GM21619 (cell line): ENCODE measurements around the gene VTI1B.
"Not testable (repeated sequence)": the region's sequence is repeated elsewhere in the genome, so short reads cannot be mapped to it uniquely, and the experiment has no call there.

ENCODE experiments used
- ATAC-seq: cut with Tn5 transposase; IDR thresholded peaks from one replicate; pipeline ENCODE4 v1.9.1; 2021; ENCODE audit not compliant: unreplicated experiment

VTI1B gene, protein sequence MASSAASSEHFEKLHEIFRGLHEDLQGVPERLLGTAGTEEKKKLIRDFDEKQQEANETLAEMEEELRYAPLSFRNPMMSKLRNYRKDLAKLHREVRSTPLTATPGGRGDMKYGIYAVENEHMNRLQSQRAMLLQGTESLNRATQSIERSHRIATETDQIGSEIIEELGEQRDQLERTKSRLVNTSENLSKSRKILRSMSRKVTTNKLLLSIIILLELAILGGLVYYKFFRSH

DNA sequence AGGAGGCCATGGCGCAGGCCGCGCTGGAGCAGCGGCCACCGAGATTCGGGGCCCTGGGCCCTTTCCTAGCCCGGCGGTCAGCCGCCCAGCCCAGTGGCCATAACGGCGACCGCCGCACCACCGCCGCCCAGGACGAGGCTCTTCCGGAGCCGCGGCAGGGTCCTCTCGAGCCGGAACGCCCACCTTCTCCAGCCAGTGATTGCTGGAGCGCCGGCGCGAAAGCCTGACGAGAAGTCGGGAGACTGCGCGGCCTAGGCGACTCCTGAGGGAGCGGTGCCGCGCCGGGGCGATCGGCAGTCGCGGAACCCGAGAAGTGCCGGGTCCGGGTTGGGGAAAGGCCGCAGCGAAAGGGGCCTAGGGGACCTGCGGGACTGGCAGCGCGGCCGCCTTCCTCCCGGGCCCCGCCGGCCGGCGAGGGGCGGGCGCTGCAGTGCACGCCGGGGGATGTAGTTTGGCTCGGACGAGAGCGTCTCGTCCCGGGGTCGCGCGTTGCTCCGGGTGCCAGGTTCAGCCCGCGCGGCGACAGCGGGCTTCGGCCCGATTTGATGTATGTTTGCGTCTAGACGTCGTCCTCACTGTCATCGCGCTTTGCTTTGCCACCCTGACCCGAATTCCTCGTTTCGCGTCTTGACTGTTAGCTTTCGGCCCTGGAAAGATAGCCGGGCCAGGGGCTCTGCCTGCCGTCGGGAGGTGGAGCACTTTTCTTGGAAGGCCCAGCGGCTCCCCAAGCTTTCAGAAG, at the start of gene VTI1B:
Gene VTI1B, minus strand, starts transcription at position 153 of the 739 bp plus-strand sequence. Its CDS starts 143 bp downstream, at position 10.
- ATAC-seq: peak; percentile 83

DNA sequence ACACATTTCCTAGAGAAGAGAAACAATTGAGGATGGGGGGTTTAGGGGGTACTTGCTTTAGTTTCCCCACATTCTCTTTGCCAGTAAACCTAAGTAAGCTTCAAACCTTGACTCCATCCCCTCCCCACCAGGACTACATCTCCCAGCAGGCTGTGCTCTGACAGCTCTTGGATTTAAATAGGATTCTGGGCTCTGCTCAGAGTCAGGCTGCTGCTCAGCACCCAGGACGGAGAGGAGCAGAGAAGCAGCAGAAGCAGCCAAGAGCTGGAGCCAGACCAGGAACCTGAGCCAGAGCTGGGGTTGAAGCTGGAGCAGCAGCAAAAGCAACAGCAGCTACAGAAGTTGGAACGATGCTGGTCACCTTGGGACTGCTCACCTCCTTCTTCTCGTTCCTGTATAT, 47.9 kb upstream of the VTI1B start:
- no peak for ATAC-seq

DNA sequence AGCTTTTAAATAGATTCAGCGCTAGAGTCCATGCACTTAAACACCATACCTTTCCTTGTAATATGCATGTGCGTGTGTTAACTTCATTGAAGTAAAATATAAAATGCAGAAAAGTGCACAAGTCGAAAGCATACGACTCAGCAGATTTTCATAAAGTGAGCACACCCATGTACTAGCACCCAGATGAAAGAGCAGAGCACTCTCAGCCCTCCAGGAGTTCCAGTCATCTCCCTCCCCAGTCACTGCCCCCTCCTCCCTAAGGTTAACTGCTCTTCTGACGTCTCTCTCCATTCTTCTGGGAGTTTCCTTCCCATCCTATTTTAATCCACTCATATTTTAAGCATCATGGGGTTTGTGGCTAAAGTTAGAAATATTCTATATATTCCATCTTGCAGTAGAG, 47.4 kb upstream of the VTI1B start:
- ATAC-seq: no peak

DNA sequence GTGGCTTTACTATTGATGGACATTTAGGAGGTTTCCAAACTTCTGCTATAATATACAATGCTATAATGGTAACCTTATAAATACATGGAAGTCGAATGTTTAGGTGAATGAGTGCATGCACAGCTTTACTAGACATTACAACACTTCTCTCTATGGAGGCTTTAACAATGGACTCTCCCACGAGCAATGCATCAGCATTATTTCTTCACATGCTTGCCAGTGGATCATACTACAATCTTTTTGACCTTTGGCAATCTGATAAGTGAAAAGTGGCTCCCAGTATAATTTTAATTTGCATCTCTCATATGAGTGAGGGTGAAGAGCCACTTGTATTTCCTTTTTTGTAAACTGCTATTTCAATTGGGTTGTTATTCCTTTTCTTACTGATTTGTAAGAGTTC, 45.4 kb upstream of the VTI1B start:
- ATAC-seq: no peak

DNA sequence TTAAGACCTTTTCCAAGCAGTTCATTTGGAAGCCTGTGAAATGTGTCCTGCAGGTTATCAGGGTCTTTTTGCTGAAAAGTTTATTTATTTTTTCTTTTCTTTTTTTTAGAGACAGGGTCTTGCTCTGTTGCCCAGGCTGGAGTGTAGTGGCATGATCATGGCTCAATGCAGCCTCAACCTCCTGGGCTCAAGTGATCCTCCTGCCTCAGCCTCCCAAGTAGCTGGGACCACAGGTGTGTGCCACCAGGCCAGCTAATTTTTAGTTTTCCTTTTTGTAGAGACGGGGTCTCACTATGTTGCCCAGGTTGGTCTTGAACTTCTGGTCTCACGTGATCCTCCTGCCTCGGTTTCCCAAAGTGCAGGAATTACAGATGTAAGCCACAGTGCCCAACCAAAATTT, 45.0 kb upstream of the VTI1B start:
- not testable (repeated sequence) for ATAC-seq

DNA sequence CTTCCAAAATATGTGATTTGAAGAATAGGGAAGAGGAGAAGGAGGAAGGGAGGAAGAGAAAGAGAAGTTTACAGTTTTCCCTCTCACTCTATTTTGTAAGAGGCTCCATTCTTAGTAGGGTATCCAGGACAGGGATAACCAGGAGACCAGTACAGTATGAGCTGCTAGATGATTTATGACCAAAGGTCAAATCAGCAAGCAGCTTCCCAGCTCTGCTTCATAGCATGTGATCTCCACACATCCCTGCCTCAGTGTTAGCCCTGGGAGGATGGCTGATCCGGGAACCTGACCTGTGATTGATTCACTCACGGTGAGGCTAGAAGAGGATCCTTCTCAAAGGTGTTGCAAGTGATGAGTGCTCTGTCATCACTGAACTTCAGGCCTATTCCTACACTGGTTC, 43.8 kb upstream of the VTI1B start:
- no peak for ATAC-seq

DNA sequence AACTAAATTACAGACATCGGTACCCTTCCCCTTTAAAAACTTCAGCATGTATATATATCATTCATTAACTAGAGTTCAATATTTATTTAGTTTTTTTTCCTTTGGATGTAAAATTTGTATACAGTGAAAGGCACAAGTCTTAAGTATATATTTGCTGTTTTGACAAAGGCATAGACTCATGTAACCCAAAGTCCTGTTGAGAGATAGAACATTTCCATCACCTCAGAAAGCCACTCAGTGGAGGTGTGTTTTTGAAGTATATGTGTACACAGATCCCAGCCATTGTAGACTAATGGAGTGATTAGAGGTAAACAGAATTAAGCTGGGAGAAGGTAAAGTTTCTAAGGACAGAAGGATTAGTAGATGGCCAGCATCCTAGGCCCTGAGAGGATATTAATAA, 42.6 kb upstream of the VTI1B start:
- no peak for ATAC-seq

DNA sequence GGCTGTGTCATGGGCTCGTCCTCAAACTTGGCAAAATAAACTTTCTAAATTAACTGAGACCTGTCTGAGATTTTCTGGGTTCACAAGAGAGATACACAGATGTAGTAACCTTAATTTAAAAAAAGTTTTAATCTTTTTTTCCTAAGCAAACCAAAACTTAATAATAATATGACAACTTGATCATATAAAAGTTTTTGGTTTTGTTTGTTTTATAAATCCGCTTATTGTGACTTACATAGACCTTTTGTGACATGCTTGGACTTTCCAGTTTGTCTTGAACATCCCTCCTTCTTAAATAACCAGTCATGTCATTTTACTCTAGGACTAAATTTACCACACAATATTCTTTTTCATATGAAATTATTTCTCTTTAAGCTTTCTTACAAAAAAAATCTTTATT, 35.8 kb upstream of the VTI1B start:
- no peak for ATAC-seq

DNA sequence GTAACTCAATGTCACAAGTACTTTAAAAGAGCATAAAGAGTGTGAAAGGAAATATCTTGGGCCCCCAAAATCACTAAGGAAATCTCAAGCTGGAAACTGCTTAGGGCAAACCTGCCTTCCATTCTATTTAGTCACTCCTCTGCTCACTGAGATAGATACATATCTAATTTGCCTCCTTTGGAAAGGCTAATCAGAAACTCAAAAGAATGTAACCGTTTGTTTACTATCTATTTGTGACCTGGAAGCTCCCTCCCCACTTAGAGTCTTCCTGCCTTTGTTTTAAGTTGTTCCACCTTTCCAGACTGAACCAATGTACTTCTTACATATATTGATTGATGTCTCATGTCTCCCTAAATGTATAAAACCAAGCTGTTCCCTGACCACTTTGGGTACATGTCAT, 35.4 kb upstream of the VTI1B start:
- not testable (repeated sequence) for ATAC-seq

DNA sequence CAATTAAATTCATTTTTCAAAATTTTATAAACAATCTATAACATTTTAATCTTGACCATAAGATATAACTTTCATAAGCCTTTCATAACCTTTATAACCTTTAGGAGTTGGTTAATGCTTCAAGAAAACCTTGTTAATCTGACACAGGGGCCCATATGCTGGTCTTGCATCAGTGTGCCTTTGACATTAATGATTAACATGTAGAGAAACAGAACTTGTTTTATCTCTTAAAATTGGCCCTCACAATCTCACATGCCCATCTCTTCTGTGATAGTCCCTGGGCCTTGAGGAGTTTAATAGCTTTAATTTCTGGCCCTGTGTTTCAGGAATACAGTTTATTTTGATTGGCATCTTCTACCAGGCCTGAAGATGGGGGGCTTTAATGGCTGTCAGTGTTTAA, 34.9 kb upstream of the VTI1B start:
- ATAC-seq: not testable (repeated sequence)

DNA sequence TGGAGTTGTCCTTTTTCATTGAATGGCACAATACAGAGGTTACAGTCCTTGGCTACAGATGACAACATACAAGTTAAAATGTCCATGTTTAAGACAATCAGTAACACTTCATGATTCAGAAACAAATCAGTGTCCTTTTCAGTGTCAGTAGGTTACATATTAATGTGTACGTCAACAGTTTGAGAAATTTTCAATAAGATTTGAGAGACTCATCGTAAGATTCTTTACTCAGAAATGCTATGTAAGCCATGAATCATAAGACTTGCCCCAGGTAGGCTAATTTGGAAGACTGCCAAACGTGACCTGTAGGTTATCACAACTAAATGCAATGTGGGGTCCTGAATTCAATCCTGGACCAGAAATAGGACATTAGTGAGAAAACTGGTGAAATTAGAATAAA, 30.8 kb upstream of the VTI1B start:
- no peak for ATAC-seq

DNA sequence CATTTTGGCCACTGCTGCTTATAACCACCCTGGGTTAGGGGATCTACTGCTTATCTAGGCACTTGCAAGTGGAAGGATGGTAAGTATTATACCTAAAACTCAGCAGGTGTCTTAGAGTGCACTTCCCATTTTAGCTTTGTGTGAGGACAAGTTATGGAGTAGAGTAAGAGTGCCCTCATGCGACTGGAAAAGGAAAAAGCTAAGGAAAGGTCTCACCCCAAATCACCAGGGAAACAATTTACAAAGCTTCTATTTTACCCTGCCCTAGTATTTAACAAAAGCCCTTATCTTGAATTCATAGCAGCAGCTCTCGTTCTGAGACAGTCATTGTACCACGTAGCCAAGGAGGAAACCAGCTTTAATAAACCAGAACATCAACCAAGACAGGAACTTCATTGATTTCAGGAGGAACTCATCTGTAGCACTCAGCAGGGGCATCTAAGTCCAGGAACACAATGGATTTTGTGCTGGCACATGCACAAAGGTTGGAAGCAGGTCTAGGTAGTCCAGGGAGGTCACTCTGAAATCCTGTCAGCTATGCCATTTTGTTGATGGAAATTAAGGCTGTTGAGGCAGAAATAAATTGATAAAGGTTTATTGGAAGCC, 30.2 kb upstream of the VTI1B start:
- peak; percentile 53 for ATAC-seq

DNA sequence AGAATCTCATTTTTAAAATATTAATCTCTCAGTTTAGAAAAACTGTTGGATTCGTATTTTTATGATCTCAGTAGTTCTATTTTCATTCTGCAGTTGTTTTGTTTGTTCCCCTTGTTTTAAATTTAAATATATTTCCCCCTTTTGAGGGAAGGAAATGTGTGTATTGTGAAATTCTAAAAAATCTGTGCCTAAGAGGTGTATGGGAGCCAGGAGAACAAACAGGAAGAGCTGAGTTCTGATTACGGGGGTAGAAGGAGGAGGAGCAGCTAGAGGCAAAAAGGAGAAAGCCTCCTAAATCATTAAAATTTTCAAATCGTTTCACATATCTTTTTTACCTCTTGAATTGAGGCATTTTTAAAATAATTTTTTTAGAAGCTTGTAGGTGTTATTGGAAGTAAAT, 29.6 kb upstream of the VTI1B start:
- no peak for ATAC-seq

DNA sequence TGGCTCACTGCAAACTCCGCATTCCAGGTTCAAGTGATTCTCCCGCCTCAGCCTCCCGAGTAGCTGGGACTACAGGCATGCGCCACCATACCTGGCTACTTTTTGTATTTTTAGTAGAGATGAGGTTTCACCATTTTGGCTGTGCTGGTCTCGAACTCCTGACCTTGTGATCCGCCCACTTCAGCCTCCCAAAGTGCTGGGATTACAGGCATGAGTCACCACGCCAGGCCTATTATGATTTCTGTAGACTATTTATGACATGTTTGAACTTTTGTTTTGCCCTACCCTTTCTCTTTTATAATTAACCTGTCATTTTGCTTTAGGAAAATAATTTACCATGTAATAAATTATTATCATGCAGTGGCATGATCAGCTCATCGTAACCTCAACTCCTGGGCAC, 27.1 kb upstream of the VTI1B start, which contains the start of gene RDH12:
Gene RDH12, plus strand, starts transcription at position 395 of the 400 bp plus-strand sequence. CDS start 20,757 bp downstream, outside the sequence.
- ATAC-seq: not testable (repeated sequence)

DNA sequence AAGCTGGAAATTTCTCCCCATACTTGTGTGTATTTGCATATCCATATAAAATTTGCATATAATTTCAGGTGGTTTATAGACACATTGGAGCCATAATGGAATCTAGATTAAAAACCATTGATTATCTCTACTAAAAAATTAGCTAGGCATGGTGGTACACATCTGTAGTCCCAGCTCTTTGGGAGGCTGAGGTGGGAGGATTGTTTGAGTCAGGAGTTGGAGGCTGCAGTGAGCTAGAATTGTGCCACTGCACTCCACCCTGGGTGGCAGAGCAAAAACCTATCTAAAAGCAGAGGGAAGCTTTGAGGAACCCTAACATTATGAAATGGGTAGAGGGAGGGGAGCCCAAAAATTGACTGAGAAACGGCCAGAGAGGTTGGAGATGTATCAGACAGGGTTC, 23.7 kb upstream of the VTI1B start:
- ATAC-seq: no peak

DNA sequence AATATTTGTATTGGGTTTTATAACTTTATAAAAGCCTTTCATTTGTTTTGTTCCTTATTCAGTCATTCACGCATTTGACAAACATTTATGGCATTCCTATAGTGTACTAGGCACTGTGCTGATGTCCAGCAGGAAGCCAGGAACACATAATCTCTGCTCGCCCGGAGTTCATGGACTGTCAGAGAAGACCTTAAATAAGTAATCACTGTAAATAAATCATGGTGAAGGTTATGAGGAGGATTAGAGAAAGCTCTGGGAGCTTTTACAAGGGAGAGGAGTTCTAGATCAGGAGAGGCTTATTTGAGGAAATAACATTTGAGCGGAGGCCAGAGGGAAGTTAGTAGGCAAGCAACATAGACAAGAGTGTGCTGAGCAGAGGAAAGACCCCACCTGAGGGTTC, 22.6 kb upstream of the VTI1B start:
- ATAC-seq: no peak

DNA sequence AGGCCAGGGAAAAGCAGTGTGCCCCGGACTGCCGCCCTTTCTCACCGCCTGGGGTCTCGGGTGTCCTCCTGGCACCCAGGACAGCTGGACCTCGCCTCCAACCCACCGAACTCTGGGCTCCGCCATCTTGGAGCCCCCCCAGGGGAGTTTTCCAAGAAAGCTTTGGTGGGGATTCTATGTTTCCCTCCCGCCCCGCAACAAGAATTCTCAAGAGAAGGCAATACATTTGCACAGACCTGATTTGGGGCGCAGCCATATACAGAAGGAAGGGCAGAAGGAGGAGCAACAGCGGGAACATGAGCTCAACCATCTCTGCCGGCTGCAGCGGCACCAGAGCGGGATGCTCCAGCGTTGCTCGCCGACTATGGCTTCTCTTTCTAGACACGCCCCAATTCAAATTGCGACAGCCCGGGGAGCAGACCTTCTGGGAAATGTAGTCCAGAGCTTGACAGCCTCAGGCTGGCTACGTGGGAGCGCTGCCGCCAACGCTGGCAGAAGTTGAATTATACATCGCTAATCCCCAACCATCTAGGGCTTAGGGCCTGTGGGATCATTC, 21.0 kb upstream of the VTI1B start, which contains the start of gene RDH11:
Gene RDH11, minus strand, starts transcription at position 371 of the 556 bp plus-strand sequence. Its CDS starts 61 bp downstream, at position 310.
- peak; percentile 87 for ATAC-seq

DNA sequence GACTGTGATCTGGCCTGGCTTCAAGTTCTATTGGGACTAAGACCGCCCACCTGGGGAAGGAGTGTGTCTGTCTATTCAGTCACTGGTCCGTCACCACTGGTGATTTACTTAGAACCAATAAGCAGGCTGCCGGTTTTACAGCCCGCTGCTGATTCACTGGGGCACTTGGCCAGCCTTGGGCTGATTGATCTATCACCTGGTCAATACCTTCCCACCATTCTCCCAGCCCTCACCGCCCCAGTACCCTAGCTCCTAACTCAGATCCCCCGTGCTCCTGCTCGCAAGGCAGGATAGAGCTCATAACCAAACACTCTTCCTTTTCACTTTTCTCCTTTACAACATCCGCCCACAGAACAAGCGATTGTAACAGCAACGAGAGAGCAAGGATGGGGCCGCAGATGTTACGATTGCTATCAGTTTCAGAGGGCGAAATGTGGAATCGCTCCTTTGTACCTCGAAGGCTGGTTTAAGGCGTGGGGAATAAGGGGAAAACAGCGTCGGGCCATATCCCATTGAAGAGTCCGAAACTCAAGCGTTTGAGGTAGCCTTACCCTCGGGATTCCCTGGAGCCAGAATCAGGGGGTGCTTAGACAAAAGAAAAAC, 20.5 kb upstream of the VTI1B start:
- ATAC-seq: peak; percentile 86

DNA sequence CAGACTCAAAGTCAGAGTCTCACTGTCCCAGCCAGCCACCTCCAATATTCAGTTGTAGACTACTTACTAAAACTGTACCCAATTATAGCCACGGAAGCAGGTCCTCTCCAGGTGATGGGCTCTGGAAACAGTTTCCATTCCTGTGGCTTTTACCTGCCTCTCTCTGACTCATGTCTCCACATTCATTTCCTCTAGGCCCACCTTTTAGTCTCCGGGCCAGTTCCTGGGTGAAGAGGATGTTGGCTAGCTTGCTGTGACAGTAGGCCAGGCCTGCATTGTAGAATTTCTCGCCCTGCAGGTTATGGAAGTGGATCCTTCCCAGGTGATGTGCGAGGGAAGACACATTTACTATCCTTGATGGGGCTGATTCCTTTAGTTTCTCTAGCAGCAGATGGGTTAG, 15.6 kb upstream of the VTI1B start:
- no peak for ATAC-seq

DNA sequence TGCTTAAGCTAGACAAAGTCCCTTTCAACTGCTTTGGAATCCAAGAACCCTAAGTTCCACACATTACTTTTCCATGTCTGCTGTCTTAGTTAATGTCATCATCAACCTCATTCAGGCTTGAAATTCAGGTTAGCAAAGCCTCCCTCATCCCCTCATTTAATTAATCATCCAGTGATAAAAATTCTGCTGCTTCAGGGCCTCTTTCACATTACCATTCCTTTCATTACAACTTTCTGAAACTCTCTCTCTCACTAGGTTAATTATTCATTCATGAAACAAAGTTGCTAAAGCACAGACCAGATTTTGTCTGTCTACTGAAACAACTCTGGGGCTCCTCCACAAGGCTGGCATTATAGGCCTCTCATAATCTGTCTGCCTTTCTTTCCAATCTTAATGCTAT, 9.4 kb upstream of the VTI1B start:
- no peak for ATAC-seq

DNA sequence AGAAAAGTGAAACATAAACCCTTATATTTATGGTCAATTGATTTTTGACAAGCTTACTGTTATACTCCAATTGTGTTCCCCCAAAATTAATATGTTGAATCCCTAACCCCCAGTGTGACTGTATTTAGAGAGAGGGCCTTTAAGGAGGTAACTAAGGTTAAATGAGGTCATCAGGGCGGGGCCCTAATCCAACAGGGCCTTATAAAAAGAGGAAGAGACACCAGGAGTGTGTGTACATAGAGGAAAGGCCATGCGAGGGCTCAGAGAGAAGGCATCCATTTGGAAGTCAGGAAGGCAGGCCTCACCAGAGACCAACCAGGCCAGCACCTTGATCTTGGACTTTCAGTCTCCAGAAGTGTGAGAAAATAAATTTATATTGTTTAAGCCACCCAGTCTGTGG, 6.5 kb upstream of the VTI1B start:
- ATAC-seq: no peak
